Hematopoietic multipotent progenitor cell treated with erythropoietin and hydrocortisone succinate and interleukin-3 and kit ligand, for 15 days (in vitro differentiated cells): ENCODE data around the gene GPATCH4.

ENCODE experiments used
- DNase-seq: peaks from one replicate; pipeline ENCODE4 v3.0.0-alpha.2; 2015; ENCODE audit warnings: low spot score

Gene GPATCH4

DNA sequence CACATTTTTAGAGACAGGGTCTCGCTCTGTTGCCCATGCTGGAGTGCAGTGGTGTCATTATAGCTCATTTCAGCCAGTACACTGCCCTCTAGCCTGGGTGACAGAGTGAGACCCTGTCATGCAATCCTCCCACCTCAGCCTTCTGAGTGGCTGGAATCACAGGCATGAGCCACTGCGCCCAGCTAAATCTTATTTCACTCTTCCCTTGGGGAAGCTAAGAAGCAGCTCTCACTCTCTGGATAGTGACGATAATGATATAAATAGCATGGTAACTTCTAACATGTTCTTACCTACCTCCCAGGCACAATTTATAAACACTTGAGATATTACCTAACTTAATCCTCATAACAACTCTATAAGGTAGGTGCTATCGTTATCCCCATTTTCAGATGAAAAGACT lies 53.8 kb downstream of the GPATCH4 start:
- no peak for DNase-seq

DNA sequence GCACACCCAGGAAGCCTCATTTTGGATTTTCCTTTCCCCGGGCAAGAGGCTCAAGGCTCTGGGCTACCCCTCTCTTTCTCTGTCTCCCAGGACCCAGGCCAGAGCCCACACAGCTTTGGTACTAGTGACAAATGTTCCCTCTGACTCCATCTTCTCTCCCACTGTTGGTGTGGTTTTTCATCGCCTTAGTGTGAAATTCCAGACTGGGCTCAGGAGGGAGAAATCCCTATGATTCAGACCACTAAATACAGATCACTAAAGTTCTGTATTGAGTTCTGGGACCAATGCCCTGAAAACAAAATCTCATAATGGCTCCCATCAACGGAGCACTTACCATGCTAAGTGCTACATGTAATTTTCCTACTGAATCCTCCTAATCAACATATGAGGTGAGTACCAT lies 55.0 kb downstream of the GPATCH4 start:
- no peak for DNase-seq

DNA sequence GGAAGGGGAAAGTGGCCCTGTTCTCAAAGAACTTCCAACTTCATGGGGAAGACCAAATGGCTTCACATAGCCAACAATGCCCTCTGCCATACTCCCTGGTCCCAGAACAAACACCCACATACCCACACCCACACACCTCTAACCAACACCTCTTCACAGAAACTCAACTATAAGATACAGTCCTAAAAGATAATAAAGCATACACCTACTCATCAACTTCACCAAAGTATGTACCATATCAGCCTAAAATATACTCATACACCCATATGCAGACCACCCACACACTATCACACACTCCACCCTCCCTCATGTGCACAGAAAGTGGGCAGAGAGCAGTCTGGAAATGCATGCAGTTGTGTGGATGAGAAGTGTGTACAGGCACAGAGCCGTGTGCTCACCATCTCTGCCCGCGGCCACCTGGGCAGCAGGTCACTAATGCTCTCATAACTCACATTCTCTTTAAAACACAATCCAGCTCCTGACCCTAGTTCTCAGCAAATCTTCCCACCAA lies 56.6 kb downstream of the GPATCH4 start:
- DNase-seq = no peak
